Astrocyte (in vitro differentiated cells and primary cell): ENCODE results near the gene GNL2.

Experiments used
- CTCF ChIP-seq: IDR thresholded peaks from 2 replicates; pipeline ENCODE4 v1.5.1; 2011; ENCODE audit warnings: low read depth, mild to moderate bottlenecking, inconsistent platforms, low read length, moderate library complexity; ENCODE audit not compliant: insufficient read depth
- EZH2 ChIP-seq: IDR thresholded peaks from 2 replicates; pipeline ENCODE4 v1.6.1; 2012; ENCODE audit warnings: mild to moderate bottlenecking, low read length, inconsistent platforms; ENCODE audit not compliant: insufficient read depth

GRCh38 chr1:37544530-37544929, 51.2 kb downstream of the GNL2 start:
- TF ChIP-seq CTCF (no peak), EZH2 (no peak)
